Measurements from ENCODE around the gene NUMA1. TPM values are rescaled to one million over a fixed set of nuclear protein-coding genes. Genes with fewer than 3 reads are reported as not detected.

NUMA1 gene
- total RNA-seq, 1 donor from 2014 or later, result 207 TPM

GRCh38 chr11:72008728-72009127 is 71.6 kb downstream of the NUMA1 start:
- Mint-ChIP-seq H3K9me3 (ENCODE audit: unreplicated experiment) (peaks cover 14% of the 10 kb centered on the region), H3K4me1 (ENCODE audit: low read depth, unreplicated experiment) (peaks cover 6% of the 10 kb centered on the region), H3K27me3 (ENCODE audit: unreplicated experiment) (peaks cover 9% of the 10 kb centered on the region), H3K4me3 (ENCODE audit: unreplicated experiment) (no peak overlapping the region), H3K36me3 (ENCODE audit: unreplicated experiment) (no peaks in the 10 kb centered on the region), H3K27ac (ENCODE audit: unreplicated experiment) (no peak overlapping the region)
- TF ChIP-seq CTCF (IDR thresholded peaks at IDR 0.05; ENCODE audit: partially characterized antibody, unreplicated experiment), result no peak
- DNase-seq, result no peak

DNA sequence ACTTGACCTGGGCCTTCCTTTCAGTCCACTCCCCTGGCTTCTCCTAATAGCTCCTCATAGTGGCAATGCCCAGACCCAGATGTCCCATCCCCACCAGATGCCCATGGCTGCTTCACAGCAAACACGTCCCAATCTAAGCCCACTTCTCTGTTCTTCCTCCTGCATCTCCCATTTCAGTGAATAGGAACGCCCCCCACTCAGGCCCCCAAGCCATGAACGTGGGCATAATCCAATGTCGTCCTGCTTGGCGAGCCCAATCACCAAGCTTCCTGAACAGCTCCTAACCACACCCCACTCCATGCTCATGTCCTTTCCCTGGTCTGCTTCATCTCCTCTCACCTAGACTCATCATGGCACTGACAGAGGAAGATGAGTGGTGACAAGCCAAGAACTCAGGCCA is 72.8 kb downstream of the NUMA1 start:
- Mint-ChIP-seq H3K9me3 (ENCODE audit: unreplicated experiment) (peaks cover 14% of the 10 kb centered on the region), H3K27me3 (ENCODE audit: unreplicated experiment) (peaks cover 10% of the 10 kb centered on the region), H3K27ac (ENCODE audit: unreplicated experiment) (no peak overlapping the region), H3K36me3 (ENCODE audit: unreplicated experiment) (no peaks in the 10 kb centered on the region), H3K4me1 (ENCODE audit: low read depth, unreplicated experiment) (peaks cover 14% of the 10 kb centered on the region), H3K4me3 (ENCODE audit: unreplicated experiment) (no peak overlapping the region)
- DNase-seq, result no peak
- no peak for TF ChIP-seq CTCF (IDR thresholded peaks at IDR 0.05; ENCODE audit: partially characterized antibody, unreplicated experiment)

DNA sequence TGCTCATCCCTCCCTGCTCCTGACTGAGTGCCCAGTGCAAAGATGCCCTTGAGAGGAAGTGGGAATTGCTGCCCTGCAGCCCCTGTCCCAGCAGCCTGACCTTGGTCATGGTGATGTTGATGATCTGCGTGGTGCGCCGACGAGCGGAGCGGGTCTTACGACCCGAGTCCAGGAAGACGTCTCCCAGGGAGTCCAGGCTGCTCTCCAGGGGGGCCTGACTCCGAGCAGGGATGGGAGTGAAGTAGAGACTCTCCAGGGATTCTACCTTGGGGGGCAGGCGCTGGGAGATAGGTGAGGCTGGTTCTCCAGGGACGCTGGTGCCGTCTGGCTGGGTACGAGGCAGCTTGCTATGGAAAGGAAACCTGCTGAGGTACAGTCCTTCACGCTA is 73.3 kb downstream of the NUMA1 start:
- no peak for DNase-seq
- peaks cover under 1% of the 10 kb centered on the region for H3K36me3 Mint-ChIP-seq (ENCODE audit: unreplicated experiment)

GRCh38 chr11:72006309-72007088 is 73.8 kb downstream of the NUMA1 start:
- H3K36me3 Mint-ChIP-seq (ENCODE audit: unreplicated experiment), result peaks cover 5% of the 10 kb centered on the region
- no peak for TF ChIP-seq CTCF (IDR thresholded peaks at IDR 0.05; ENCODE audit: partially characterized antibody, unreplicated experiment)
- H3K9me3 Mint-ChIP-seq (ENCODE audit: unreplicated experiment), result peaks cover 18% of the 10 kb centered on the region
- H3K4me1 Mint-ChIP-seq (ENCODE audit: low read depth, unreplicated experiment), result peaks cover 21% of the 10 kb centered on the region
- H3K27ac Mint-ChIP-seq (ENCODE audit: unreplicated experiment), result peak overlapping the region; percentile 52
- DNase-seq, result no peak
- no peak overlapping the region for H3K4me3 Mint-ChIP-seq (ENCODE audit: unreplicated experiment)
- H3K27me3 Mint-ChIP-seq (ENCODE audit: unreplicated experiment), result peaks cover 14% of the 10 kb centered on the region

More for the DNA sequence above, 73.3 kb downstream of the NUMA1 start:
- Mint-ChIP-seq H3K27me3 (ENCODE audit: unreplicated experiment) (peaks cover 15% of the 10 kb centered on the region), H3K27ac (ENCODE audit: unreplicated experiment) (peak overlapping the region; percentile 52), H3K4me3 (ENCODE audit: unreplicated experiment) (no peak overlapping the region), H3K9me3 (ENCODE audit: unreplicated experiment) (peaks cover 18% of the 10 kb centered on the region), H3K4me1 (ENCODE audit: low read depth, unreplicated experiment) (peaks cover 19% of the 10 kb centered on the region)
- no peak for TF ChIP-seq CTCF (IDR thresholded peaks at IDR 0.05; ENCODE audit: partially characterized antibody, unreplicated experiment)

Measured in glutamatergic neuron (in vitro differentiated cells).